Right forelimb (tissue), 1 donor: Measurements from ENCODE around the gene ARL14.

Experiments
- DNase-seq: peaks from one replicate; pipeline ENCODE4 v3.0.0-alpha.2; 2018

The ARL14 gene

GRCh38 chr3:160676547-160677303 lies at the start of gene ARL14:
Gene ARL14 (plus strand): TSS chr3:160677160. CDS start chr3:160677347, 187 bp downstream.
- DNase-seq, result no peak

GRCh38 chr3:160629491-160629890 lies 47.5 kb upstream of the ARL14 start:
- DNase-seq, result no peak

- DNase-seq, result no peak
Measured at GRCh38 chr3:160633361-160634083, 43.4 kb upstream of the ARL14 start.

DNA sequence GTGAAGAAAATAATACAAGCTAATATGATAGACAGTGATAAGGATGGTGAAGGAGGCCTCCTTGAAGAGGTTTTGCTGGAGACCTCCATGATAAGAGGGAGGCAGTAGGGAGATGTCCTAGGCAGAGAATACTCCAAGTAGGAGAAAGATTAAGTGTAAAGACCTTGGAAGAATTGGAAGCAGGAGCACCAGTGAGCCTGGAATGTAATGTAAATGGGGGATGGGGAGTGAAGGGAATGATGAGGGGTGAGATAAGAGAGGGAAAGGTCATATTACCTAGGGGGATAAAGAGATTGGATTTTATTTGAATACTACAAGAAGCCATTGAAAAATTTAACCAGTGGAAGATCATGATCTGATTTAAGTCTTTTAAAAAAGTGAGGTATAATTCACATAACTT lies 41.7 kb upstream of the ARL14 start:
- no peak for DNase-seq

GRCh38 chr3:160637086-160637485 lies 39.9 kb upstream of the ARL14 start:
- no peak for DNase-seq

DNA sequence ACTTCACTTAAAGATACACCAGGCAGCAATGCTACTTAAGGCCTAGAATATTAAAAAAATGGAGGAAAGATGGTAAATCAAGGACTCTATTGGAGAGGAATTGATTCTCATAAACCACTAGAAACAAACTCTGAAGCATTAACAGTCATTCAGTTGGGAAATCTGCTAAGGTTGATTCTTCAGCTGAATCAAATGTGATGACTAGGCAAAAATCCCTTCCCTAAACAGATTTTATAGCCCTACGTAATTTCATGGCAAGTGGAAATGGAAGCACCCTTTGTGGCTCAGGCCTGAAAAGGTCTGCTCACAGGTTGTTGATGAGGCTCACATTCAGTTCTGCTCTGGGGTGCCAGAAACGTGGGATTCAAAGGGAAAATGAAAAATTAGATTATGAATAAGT lies 38.8 kb upstream of the ARL14 start:
- no peak for DNase-seq

GRCh38 chr3:160641665-160642309 lies 35.2 kb upstream of the ARL14 start:
- no peak for DNase-seq

- no peak for DNase-seq
Measured at GRCh38 chr3:160643994-160644393, 33.0 kb upstream of the ARL14 start.

GRCh38 chr3:160644491-160644890 lies 32.5 kb upstream of the ARL14 start:
- no peak for DNase-seq

GRCh38 chr3:160648701-160649100 lies 28.3 kb upstream of the ARL14 start:
- DNase-seq, result no peak

- no peak for DNase-seq
Measured at GRCh38 chr3:160649596-160649995, 27.4 kb upstream of the ARL14 start.

GRCh38 chr3:160653512-160653911 lies 23.4 kb upstream of the ARL14 start:
- no peak for DNase-seq

DNA sequence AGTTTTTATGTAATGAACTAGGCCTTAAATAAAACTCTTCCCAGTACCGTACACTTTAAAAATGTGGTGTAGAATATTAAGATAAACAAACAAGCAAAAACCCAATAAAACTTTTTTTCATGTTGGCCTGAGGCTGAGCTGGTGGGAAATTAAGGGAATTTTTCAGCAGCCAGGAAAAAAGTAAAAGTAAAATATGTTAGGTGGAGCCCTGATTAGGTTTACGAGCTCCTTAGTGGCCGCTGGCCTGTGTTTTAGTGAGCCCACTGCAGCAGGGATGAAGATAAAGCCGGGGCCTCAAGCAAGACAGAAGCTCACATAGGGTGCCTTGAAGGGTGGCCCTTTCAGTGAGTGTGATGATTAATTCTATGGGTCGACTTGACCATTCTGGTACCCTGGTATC lies 16.1 kb upstream of the ARL14 start:
- DNase-seq, result no peak

DNA sequence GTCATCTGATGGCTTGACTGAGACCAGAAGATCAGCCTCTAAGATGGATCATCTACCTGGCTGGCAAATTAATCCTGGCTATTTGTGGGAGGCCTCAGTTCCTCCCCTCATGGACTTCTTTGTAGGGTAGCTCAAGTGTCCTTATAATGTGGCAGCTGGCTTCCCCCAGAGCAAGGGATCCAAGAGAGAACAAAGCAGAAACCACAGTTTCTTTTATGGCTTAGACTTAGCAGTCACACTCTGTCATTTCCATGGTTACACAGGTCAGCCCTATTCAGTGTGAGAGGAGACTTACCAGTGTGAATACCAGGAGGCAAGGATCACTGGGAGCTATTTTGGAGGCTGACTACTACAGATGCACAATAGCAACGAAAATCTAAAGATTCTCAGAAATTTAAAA lies 15.3 kb upstream of the ARL14 start:
- DNase-seq, result no peak

DNA sequence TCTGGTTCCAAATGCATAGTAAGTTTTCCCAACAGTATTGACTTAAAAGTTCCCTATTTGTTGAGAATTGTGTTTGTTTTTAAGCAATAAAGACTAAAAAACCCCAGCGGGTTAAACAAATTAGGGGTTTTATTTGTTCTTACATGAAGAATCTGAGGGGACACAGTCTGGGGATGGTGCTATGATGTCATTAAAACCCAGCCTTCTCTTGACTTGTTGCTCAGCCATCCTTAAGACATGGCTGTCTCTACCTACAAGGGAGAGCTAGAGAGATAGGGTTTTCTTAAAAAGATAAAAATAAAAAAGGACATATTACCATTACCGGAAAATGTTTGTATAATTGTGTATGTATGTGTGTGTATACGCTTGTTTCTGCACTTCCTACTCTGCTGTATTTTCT lies 11.7 kb upstream of the ARL14 start:
- DNase-seq, result no peak

- no peak for DNase-seq
Measured at GRCh38 chr3:160665784-160666526, 11.0 kb upstream of the ARL14 start.

DNA sequence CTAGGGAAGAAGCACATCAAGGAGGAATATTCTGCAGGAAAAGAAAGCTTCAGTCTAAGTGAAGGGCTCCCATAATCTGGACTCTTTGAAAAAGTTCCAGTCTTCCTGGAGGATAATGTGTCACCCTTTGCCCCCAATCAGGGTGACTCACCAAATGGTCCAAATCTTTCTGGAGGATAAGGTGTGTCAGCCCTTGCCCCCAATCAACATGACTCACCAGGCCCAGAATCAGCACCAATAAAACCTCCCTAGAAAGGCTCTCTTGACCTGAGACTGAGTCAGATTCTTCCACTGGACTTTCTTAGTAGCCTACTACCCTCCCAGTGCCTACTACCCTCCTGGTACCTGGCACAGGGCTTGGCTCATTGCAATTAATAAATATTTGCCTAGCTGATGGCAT lies 9.5 kb upstream of the ARL14 start:
- DNase-seq, result no peak

DNA sequence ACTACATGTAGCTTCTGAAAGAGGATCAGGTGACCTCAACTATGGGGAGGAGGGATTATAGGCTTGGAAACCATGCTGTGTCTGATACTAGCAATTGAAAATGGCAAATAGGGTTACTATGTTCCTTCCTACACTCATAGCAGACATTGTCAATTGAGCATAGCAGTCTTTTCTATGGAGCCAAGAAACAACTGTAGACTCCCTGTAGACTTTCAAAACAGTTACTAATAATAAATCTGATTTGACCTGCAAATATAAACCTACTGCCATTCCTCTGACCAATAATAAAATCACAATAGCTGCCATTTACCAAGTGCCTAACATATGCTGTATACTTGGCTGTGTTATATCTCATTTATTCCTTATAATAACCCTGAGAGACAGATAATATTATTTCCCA lies 8.5 kb upstream of the ARL14 start:
- DNase-seq, result no peak

GRCh38 chr3:160671231-160671630 lies 5.7 kb upstream of the ARL14 start:
- DNase-seq, result no peak

GRCh38 chr3:160671995-160672394 lies 5.0 kb upstream of the ARL14 start:
- no peak for DNase-seq

DNA sequence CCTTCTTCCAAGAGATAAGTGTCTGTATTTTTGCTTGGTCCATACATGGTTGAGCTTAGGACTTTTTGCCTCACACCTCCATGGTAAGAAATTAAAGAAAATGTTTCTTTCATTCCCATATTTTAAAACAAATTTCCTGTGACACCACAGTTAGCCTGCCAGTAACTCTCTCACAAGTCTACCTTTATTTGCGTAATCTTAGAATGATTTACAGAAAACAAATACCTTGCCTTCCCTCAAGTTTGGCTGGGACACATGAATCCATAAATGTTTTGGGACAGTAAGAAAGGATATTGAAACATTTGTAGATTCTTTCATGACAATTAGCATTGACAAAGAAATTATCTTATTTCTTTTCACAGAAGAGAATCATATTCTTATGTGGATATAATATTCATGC lies 3.8 kb upstream of the ARL14 start:
- no peak for DNase-seq

GRCh38 chr3:160675566-160676124 lies 1.3 kb upstream of the ARL14 start:
- DNase-seq, result no peak

DNA sequence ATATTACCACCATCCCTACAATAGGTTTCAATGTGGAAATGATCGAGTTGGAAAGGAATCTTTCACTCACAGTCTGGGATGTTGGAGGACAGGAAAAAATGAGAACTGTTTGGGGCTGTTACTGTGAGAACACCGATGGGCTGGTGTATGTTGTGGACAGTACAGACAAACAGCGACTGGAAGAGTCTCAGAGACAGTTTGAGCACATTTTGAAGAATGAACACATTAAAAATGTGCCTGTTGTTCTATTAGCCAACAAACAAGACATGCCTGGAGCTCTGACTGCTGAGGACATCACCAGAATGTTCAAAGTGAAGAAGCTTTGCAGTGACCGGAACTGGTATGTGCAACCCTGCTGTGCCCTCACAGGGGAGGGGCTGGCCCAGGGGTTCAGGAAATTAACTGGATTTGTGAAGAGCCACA lies 510 bp downstream of the ARL14 start:
- DNase-seq, result no peak
